ENCODE results near the gene GINS3.
"Not testable (repeated sequence)": the region's sequence is repeated elsewhere in the genome, so short reads cannot be mapped to it uniquely, and the experiment has no call there.

Gene GINS3

GRCh38 chr16:58413359-58413758 lies 21.1 kb downstream of the GINS3 start:
- H3K4me3 ChIP-seq (ENCODE audit: low read depth, low read length) = no peak overlapping the region
- TF ChIP-seq MYC (IDR thresholded peaks at IDR 0.05; ENCODE audit: low read depth, low read length) (no peak), MAX (IDR thresholded peaks at IDR 0.05; ENCODE audit: low read depth, low read length) (no peak), CTCF (IDR thresholded peaks at IDR 0.05; ENCODE audit: low read depth, low read length) (no peak), POLR2A (IDR thresholded peaks at IDR 0.05; ENCODE audit: extremely low read depth, insufficient read length) (no peak)

GRCh38 chr16:58415003-58415402 lies 22.7 kb downstream of the GINS3 start:
- no peak for DNase-seq (ENCODE audit: low read depth)
- no peak overlapping the region for H3K4me3 ChIP-seq (ENCODE audit: low read depth, low read length)
- no peak for TF ChIP-seq POLR2A (IDR thresholded peaks at IDR 0.05; ENCODE audit: extremely low read depth, insufficient read length)
- no peak for TF ChIP-seq MAX (IDR thresholded peaks at IDR 0.05; ENCODE audit: low read depth, low read length)
- no peak for TF ChIP-seq CTCF (IDR thresholded peaks at IDR 0.05; ENCODE audit: low read depth, low read length)

More at GRCh38 chr16:58413359-58413758, 21.1 kb downstream of the GINS3 start:
- DNase-seq (ENCODE audit: low read depth) = peak; percentile 42

- not testable (repeated sequence) for DNase-seq (ENCODE audit: low read depth); H3K4me3 ChIP-seq (ENCODE audit: low read depth, low read length)
Observed at GRCh38 chr16:58415961-58416360, 23.7 kb downstream of the GINS3 start.

- no peak overlapping the region for H3K4me3 ChIP-seq (ENCODE audit: low read depth, low read length)
- no peak for DNase-seq (ENCODE audit: low read depth)
- TF ChIP-seq MAX (IDR thresholded peaks at IDR 0.05; ENCODE audit: low read depth, low read length) (no peak), MYC (IDR thresholded peaks at IDR 0.05; ENCODE audit: low read depth, low read length) (no peak), CTCF (IDR thresholded peaks at IDR 0.05; ENCODE audit: low read depth, low read length) (no peak), POLR2A (IDR thresholded peaks at IDR 0.05; ENCODE audit: extremely low read depth, insufficient read length) (no peak)
Observed at GRCh38 chr16:58417035-58417434, 24.8 kb downstream of the GINS3 start.

GRCh38 chr16:58417600-58417999 lies 25.3 kb downstream of the GINS3 start:
- H3K4me3 ChIP-seq (ENCODE audit: low read depth, low read length) = no peak overlapping the region
- TF ChIP-seq MAX (IDR thresholded peaks at IDR 0.05; ENCODE audit: low read depth, low read length) (no peak), MYC (IDR thresholded peaks at IDR 0.05; ENCODE audit: low read depth, low read length) (no peak), POLR2A (IDR thresholded peaks at IDR 0.05; ENCODE audit: extremely low read depth, insufficient read length) (no peak), CTCF (IDR thresholded peaks at IDR 0.05; ENCODE audit: low read depth, low read length) (no peak)
- DNase-seq (ENCODE audit: low read depth) = no peak

- H3K4me3 ChIP-seq (ENCODE audit: low read depth, low read length) = no peak overlapping the region
- TF ChIP-seq MYC (IDR thresholded peaks at IDR 0.05; ENCODE audit: low read depth, low read length) (no peak), MAX (IDR thresholded peaks at IDR 0.05; ENCODE audit: low read depth, low read length) (no peak), CTCF (IDR thresholded peaks at IDR 0.05; ENCODE audit: low read depth, low read length) (no peak), POLR2A (IDR thresholded peaks at IDR 0.05; ENCODE audit: extremely low read depth, insufficient read length) (no peak)
- no peak for DNase-seq (ENCODE audit: low read depth)
Observed at GRCh38 chr16:58418026-58418425, 25.8 kb downstream of the GINS3 start.
